ENCODE results near the gene PTGS1.
A peak's percentile ranks its signal among the peaks of the same experiment; 100 is the strongest.
"Not testable (repeated sequence)": the region's sequence is repeated elsewhere in the genome, so short reads cannot be mapped to it uniquely, and the experiment has no call there.

The PTGS1 gene

DNA sequence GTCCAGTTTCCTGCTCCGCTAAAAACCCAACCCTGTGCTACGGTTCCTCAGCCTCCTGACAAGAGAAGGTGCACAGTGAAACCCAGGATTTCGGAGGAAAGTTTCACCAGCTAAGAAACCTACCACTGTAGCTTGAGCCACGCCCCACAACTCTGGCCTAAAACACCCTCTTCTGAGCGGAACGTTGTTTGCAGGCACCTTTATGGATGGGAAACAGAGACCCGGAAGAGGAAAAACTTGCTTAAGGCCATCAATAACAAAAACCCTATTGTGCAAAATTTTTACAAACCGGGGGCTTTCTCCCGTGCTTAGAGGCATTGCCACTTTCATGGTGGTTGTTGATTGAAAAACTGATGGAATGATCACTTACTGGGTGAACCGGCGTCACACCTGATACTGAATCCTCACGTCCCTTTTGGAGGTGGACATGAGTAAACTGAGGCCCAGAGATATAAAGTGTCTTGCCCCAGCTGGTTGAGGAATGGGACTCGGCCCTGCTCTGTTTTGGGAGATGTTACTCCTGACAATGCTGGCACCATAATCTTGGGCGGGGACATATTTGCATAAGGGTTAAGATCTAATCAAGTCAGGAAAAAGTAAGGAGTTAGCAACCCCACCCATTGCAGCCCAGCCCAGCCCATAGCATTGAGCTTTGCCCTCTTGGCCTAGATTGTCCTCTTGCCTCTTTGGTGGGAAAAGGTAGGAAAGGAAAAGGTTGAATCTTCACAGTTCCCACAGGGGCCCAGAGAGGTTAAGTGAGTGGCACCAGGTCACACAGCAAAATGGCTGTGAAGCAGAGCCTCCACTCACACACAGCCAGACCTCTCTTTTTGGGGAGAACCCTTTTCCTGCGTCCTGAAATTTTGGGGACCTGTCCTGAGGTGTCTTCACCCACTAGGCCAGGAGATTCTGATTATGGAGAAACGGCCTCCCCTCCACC, 23.2 kb upstream of the PTGS1 start:
- DNase-seq = no peak

DNA sequence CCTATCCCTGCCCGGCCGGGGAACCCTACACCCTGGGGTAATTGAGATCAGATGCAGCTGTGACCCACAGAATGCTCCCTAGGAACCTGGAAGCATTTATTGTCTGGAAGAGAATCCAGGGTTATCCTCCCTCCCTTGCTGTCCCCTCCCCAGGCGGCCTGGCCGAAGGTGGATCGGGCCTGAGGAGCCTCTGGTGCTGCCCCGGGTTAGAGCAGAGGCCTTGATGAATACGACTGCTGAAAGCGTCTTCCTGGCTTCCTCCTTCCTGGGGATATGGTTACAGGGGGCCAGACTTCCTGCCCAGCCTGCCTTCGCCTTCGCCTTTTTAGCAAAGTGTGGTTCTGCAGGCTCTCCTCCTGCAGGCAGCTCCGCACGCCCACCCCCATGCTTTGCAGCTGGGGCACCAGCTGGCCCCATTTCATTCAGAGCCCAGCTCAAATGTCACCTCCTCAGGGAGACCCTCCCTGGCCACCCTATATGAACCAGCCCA, 22.5 kb upstream of the PTGS1 start:
- no peak for DNase-seq

DNA sequence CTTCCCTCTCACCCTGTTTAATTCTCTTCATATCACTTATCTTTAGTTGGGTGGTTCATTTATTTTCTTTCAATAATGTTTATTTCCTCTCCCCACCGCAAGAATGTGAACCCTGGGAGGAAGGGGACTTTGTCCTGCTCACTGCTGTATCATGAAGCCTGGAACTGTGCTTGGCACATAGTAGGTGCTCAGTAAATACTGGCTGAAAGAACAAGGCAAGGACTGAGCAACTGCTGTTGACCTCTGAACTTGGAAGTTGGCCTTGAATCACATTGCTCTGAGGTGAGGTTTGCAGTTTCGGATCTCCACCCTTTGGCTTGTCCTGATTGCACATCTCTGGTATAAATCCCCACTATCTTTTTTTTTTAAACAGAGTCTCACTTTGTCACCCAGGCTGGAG, 22.0 kb upstream of the PTGS1 start:
- DNase-seq = no peak

DNA sequence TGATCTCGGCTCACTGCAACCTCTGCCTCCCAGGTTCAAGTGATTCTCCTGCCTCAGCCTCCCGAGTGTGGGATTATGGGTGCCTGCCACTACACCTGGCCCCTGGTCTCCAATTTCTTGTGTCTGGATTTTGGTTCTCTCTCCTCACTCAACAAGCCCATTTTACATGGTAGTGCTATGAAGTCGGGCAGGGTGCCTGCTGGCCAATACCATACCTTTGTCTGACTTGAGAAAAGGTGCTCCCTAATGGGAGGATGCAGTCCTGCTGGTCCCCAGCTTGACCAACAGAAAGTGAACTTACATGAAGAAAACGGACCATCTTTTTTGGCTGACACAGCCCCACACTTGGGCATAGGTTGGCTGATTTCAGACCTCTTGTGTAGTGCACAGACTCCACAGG, 21.6 kb upstream of the PTGS1 start:
- DNase-seq = no peak

DNA sequence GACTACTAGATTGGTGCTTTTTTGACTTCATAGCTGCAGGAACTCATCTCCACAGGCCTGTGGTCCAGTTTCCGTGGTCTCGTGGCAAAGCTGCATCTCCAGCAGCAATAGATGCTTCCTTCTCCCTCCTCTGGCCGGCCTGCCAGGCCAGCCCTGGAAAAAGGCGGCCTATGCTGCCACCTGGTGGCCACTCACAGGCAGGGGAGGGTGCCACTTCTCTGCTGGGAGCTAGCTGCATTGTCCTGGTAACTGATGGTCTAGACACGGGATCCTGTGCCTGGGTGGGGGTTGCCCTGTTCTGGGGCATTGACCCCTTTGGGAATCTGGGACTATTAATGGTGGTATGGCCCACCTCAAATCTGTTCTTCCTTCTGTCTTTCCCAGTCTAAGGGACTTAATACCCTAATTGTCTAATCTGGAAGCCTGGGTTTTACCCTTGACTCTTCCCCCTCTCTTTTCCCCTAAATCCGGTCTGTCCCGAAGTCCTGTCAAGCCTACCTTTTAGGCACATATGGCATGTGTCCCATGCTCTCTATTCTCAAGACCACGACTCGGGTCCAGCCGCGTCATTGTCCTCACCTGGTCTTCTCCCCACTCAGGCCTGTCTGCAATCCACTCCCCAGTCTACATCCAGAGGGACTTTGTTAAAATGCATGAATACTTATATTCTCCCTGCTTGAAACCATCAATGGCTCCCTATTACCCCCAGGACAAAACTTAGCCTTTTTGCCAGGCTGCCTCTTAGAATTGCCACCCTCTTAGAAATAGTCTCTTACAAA, 20.1 kb upstream of the PTGS1 start:
- DNase-seq = peak; percentile 61

DNA sequence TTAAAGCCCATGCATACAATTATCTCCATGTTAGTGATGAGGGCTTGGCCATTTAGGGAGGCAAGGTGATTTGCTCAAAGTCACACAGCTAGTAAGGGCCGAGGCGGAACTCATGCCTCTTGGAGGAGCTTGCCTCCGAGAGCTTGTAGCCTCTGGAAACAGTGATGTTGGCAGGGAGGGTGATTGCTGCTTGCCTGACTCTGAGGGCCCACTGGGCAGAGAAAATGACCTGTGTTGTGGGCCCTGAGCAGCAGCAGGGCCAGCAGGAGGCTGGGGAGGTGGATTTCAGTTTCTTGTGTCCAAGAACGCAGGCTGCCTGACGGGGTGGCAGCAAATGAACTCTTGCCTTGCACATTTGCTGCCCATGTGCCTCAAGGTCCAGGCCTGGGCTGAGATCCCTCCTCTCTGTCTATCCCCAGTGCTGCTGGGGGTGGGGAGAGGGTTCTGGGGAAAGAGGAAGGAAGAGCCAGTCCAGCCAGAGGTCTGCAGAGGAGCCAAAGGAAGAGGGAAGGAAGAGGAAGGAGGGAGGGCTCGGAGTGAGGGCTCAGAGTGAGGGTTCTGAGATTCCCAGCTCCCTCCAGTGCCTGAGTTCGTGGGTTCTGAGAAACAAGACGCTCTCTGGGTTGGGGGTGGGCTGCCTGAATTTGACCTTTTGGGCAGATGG, 16.2 kb upstream of the PTGS1 start:
- no peak for DNase-seq

DNA sequence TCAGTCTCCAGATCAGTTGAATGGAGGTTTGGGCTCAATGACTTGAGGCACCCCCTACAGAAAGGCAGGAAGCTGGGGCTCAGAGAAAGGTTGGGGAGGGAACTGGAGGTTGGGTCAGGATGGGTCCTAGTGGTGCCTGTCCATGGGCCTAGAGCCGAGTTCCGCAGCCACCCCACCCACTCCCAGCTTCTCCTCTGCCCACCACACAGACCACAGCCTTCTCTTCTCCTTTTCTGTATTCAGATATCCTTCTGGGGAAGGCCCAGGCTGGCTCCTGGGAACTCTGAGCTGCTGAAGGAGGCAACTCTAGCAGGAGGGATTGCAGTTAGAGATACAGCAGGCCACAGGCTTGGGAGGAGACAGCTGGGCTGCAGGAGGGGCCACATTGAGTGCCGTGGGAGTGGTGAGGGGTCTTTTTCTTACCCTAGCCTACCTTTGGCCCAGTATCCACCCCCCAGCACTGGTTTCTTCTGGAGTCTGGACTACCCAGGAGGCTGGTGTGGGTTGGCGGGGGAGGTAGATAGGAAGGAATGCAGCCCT, 15.4 kb upstream of the PTGS1 start:
- DNase-seq = no peak

DNA sequence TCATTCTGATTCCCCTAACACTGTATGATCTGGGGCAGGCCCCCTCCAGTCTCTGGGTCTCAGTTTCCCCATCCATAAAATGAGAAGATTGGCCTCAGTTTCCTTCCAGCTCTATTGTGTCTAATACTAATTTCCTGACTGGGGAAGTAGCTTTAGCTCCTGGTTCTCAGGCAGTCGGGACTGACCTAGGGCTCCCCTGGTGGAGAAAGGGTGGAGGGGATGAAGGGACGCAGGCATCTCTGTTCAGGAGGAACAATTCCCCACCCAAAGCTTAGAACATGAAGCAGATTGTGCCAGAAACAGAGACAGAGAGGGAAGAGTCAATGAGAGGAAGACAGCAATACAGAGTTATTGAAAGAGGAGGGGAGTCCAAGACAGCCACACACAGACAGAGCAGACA, 14.2 kb upstream of the PTGS1 start:
- no peak for DNase-seq

DNA sequence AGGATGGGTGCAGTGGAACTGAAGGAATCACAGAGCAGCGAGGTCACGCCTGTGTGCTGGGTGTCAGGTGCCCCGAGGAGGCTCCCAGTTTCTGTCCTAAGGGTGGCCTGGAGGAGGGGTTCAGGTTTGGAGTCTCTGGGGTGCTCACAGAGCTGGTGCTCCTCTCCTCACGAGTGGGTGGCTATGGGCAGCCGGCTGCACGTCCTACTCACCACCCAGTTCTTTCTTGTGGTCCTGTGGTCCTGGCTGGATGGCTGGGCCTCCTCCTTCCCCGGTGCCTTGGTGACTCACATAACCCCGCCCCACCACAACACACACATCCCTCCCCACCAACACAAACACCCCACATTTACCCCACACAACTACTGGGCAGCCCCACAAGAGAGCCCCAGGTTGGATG, 9.9 kb upstream of the PTGS1 start:
- DNase-seq = no peak

DNA sequence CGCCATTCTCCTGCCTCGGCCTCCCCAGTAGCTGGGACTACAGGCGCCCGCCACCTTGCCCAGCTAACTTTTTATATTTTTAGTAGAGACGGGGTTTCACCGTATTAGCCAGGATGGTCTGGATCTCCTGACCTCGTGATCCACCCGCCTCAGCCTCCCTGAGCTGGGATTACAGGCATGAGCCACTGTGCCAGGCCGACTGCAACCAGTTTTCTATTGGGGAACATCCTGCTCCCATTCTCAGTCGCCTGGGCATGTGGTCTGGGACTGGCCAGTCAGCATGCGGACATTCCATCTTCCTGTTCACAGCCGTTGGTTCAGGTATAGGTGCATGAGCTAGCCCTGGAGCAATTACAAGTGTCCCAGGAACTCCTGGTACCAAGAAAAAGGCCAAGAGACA, 7.7 kb upstream of the PTGS1 start:
- not testable (repeated sequence) for DNase-seq

DNA sequence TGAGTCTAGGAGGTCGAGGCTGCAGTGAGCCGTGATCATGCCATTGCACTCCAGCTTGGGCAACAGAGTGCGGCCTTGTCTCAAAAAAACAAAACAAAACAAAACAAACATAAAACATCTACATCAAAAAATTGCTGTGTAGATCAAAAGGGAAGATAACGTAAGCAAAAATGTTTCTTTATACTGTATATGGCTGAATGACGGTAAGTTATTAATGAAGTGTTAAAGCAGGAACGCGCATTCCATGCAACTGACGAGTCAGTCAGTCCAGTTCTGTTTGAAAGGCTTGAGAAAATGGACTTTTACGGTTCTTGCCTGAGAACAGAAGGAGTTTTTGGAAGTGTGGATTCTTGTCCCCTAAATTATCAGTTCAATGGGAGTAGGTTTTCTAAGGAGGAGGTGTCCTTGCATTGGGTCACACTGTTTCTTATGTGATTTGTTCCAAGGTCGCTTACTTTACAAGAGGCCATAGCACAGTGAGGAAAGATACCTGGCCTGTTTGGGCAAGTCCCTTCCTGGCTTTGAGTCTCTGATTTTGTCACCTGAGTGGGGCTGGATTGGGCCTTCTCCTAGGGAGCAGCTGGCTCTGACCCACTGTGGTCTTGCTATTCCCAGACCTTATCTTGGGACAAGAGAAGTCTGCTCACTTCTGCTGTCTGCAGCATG, 6.6 kb upstream of the PTGS1 start:
- no peak for DNase-seq

DNA sequence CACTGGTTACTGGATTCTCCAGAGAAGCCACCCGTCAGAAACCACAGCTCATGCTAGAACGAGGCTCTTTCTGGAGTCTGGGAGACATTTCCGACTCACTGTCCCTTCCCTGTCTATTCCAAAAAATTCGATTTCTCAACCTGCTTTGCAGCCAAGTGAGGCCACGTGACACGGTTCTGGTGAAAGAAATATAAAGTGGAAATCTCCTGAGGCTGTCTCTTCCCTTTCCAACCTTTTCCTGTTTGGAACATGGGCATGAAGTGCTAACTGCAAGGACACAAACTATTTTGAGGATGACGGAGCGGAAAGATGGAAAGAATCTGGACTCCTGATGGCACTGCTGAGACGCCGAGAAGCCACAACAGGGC, 6.1 kb upstream of the PTGS1 start:
- DNase-seq = no peak

DNA sequence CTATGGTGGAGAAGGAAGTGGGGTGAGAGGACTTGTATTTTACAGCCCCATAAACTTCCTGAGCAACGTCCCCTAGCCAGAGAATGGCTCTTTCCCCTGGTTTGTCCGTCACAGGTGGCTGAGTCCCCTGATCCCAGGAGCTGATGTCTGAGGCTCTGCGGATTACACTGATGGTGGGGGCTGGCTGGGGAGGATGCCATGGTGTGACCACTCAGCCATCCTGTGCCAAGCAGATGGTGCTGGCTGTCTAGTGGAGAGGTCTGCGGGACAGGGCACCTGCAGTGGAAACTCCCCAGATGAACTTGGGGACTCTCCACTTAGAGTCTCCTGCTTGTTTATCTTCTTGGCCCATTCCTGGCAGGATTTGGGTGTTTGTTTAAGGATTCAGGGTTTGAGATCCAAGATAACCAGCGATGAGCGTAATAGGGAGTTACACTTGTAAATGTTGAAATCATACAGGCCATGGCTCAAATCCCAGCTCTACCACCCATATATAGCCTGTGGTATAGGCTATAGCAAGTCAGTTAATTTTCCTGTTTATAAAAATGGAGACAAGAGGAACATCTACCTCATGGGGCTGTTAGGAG, 4.7 kb upstream of the PTGS1 start:
- DNase-seq = no peak

DNA sequence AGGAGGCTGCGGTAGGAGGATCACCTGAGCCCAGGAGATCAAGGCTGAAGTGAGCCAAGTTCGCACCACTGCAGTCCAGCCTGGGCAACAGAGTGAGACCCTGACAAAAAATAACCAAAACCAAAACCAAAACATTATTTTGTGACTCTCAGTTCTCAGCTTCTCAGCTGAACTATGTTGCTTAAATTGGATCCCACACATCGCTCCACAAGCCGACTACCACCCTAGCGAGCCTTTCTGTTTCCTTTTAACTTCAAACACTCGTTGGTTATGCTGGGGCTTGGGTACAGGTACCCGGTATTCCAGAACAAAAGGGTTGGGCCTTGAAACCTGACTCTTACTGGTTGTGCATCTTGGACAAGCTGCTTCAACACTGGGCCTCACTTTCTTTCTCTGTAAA, 3.8 kb upstream of the PTGS1 start:
- DNase-seq = no peak

DNA sequence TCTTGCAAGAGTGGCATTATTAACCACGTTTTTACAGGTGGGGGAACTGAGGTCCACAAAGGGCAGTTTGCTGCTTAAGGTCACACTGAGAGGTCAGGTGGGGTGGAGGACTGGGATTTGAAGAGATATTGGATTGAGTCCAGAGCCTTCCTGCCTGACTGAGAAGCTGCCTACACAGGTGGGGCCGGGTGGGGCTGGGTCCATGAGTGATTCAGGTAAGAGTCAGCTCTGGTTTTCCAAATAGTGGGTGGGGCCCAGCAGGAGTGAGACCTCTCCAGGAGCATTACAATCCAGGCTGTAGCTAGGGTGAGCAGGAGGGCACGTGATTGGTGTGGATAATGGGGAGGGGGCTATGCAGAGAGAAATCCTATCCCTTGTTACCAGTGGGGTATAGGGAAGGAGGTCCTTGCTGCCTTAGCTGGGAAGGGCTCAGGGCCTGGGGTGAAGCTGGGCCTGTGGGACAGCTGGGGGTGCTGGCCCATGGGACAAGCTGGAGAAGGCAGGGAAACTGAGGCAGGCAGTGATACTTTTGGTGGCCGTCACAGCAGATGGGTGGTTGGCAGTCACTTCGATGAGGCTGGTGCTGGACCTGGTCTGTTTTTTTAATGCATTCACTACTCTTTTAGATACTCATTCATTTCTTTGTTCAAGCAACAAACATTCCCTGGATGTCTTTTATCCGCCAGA, 2.9 kb upstream of the PTGS1 start:
- DNase-seq = no peak

DNA sequence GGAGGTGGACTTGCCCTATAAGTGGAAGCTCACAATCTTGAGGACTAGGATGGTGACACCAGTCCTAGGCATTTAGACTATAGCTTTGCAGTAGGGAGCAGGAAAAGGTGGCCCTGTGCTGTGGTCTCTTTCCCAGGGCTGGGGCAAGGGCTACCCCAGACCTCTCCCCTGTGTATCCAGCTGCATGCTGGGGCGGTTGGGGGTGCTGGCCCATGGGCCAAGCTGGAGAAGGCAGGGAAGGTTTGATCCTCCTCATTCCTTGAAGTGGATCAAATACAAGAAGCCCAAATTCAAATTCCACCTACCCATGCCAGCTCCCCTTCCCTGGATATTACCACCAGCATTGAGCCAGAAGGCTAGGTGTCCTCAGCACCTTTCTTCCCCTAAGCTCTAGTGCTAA, 2.2 kb upstream of the PTGS1 start:
- DNase-seq = no peak

DNA sequence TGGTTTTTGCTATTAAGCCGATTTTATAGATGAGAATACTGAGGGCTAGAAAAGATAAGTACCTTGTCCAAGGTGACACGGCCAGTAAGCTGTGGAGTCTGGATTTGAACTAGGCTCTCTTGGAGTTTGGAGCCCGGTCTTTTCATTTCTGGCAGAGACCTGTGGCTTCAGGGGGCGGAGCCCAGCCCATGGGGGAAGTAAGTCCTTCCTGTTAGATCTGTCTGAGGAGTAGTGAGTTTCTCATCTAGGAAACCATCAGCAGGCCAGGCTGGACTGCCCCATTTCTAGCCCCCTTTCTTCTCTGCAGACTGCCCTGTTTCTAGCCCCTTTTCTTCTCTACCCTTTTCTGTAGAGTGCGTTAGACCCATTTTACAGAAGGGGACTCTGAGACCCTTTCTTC, 521 bp upstream of the PTGS1 start:
- no peak for DNase-seq

DNA sequence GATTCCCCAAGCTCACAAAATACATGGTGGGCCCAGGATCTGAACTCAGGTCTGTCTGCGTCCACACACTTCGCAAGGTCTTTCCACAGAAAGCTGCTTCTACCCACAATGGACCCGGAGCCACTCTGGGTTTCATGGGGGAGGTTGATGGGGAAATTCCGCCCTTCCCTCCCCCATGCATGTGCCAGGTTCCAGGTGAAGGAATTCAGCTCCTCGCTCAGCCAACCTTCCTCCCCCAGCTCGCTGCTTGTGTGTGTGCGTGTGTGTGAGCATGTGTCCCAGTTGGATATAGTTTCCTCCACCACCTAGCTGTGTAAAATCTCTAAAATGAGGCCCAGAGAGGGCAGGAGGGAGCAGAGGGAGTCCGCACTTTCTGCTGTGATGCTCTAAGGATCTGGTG, 1.0 kb downstream of the PTGS1 start:
- no peak for DNase-seq

DNA sequence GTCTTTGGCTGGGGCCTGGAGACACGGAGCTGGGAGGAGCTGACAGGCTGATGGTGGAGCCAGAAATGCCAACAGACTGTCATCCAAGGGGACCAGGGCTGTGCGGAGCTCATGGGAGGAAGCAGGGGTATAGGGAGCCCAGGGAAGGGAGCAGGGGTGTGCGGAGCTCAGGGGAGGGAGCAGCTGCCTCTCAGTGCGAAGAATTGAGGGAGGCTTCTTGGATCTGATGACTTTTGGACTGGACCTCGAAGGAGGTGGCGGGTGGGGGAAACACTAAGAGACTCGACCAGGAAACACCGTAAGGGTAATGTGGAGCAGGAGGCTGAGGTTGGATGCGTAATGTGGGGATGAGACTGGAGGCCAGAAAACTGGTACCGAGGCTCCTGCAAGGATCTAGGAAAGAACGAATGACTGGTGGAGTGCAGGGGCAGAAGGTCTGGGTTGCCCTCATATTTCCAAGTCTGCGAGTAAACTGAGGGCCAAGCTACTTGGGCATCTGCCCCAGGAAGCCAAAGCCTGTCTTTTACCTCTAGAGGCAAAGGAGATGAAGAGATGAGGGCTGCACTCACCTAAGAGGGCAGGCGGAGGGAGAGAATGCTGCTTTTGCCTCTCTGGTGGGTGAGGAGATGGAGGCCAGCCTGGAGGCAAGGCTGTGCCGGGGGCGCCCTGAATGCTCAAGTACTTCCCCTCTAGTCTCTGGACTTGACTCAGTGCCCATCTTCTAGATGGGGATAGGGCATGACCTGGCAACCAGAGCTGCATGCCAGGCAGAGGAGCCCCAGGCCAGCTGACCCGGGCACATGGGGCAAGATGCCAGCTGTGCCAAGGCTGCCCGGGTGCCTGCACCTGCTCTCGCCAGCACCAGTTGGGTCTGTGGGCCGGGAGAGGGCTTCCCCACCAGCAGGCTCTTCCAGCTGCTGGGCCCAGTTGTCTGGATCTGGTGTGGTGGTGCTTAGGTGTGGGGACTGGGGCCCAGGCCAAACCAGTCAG, 2.3 kb downstream of the PTGS1 start:
- no peak for DNase-seq

DNA sequence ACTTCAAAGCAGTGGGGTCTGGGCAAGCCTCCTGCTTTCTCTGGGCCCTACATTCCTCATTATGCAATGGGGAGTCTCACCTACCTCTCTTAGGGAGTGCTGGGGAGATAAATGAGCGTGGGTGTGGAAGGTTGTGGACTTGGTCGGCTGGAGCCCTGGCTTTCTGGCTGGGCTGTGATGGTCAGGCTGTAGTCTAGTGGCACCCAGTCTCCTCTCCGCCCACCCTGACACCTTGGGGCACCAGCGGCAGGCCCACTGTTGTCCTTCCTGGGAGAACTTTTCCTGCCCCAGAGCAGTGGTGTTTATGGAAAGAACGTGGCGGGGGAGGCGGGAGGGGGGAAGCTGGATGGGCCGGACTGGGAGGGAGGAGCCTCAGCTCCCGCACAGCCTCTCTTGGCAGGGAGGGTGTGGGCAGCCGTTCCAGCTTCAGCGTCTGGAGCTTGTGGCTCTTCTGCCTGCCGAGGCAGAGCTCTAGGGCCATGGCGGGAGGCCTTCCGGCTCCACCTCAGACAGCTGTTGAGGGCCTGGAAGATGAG, 4.1 kb downstream of the PTGS1 start:
- peak; percentile 31 for DNase-seq
